NCI-H1105 treated with DMSO at 0.1 percent for 48 hours (cell line): ENCODE data around the gene LSAMP.
A peak's percentile ranks its signal among the peaks of the same experiment; 100 is the strongest.

Experiments used
- DNase-seq: peaks from one replicate; lab custom pipeline; 2025; lab: John Stamatoyannopoulos, UW

Gene LSAMP

DNA sequence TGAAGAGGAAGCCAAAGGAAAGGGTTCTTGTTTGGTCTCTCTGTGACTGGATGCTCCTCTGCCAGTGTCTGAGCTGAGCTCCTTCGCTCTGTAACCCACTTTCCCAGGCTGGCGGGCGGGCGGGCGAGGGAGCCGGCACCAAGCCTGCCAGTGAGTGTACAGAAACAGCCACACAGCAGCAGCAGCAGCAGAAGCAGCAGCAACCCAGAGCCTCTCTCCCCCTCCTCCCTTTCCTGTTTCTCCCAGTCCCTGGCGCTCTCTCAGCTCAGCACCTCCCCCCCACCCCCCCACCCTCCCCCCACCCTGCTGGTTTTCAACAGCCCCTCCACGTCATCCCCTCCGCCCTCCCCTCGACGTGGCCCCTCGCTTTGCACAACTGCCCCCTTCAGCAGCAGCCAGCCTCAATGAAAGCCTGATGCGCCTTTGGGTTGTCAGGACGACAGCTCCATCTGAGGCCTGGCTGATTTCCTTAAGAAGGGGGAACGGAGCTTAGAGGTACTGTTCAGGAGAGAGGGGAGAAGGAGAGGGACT lies at the start of gene LSAMP:
LSAMP (minus strand) TSS at position 177 of the 531 bp plus-strand sequence.
- peak; percentile 69 for DNase-seq

DNA sequence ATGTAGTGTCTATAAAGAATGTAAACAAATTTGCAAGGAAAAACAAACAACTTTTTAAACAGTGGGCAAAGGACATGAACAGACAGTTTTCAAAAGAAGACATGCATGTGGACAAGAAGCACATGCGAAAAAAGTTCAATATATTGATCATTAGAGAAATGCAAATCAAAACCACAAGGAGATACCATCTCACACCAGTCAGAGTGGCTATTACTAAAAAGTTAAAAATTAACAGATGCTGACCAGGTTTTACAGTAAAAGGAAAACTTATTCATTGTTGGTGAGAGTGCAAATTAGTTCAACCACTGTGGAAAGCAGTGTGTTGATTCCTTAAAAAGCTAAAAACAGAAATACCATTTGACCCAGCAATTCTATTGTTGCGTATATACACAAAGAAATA lies 47.1 kb upstream of the LSAMP start:
- no peak for DNase-seq

DNA sequence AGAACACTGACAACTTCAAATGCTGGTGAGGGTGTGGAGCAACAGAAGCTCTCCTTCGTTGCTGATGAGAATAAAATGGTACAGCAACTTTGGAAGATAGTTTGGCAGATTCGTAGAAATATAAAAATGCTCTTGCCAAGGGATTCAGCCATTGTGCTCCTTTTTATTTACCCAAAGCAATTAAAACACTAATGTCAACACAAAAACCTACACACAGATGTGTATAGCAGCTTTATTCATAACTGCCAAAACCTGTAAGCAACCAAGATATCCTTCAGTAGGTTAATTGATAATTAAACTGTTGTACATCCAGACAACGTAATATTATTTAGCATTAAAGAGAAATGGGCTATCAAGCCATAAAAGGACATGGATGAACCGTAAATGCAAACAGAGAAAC lies 37.8 kb upstream of the LSAMP start:
- peak; percentile 80 for DNase-seq

DNA sequence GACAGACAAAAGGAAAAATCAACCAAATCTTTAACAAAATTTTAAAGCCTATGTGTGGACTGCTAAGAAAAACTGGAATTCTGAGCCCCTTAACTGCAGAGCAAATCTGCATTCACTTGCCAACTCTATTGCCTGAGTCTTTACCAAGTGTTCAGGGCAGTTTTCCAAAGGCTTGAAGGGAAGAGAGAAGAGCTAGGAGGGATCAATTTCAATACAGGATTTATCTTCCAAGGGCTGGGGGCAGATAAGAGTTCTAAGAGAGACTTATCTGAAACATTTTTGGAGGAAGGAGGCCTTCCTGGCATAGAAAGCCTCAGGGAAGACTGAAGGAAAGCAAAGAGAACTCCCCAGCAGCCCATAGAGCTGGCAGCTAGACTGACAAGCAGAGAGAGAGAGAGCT lies 31.4 kb upstream of the LSAMP start:
- no peak for DNase-seq

DNA sequence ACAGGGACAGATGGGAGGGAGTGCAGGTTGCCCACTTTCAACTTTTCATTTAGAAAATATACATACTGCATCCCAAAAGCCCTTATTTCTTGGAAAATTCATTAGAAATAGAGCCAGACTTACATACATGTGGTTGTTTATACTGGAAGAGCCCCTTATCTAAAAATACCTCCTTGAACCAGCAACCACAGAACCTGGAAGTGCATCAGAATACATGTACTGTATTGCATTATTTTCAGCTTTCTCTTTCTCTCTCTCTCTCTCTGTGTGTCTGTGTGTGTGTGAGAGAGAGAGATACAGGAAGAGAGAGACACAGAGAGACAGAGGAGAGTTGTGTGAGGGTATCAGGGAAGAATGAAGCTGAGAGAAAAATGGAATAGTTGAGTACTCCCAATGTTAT lies 29.5 kb upstream of the LSAMP start:
- DNase-seq: peak; percentile 87

DNA sequence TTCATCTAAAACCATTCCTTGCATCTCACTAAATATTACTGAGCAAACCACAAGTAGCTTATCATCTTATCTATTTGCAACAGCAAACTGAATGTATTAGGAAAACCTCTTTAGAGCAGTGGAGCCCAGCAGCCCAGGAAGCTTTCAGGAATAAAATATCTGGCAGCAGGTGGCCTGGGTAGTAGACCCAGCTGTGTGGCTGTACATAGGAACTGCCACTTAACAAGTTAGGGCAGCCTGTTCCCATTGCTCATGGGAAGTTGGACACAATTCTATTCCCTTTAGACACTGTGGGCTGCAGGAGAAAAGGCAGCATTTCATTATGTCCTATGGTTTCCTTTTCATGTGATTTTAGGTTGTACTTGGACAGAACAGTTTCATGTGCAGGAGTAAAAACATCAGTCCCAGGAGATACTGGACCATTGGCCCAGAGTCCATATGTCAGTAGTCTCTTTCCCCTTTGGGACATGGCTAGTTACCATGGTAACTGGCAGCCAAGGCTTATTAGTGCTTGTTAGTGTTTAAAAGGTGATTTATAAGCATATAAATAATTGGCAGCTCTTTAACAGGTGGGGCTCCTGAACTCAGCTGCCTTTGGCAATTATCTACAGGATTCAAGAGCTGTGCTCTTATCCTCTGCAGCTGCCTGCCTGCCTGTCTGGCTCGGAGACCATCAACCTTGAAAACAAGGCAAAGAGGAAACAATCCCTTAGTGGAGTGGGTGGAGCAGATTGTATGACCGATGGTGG lies 28.9 kb upstream of the LSAMP start:
- peak; percentile 99 for DNase-seq

DNA sequence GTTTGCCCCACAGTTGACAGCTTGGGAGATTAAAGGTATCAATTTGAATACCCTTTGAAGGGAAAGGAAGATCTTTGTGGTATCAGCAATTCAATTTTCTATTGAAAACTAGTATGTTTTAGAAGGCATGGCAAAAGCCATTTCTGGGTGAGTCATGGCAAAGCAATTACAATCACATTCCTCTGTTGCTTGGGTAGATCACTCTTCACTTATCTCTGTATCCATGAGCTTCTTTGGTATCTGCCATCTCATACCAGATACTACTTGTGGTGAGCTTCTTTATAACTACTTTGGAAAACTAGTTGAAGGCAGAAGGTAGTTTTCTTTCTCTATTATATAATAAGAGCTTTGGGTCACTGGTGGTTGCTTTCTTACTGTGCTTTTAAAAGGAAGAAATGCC lies 28.3 kb upstream of the LSAMP start:
- peak; percentile 44 for DNase-seq

DNA sequence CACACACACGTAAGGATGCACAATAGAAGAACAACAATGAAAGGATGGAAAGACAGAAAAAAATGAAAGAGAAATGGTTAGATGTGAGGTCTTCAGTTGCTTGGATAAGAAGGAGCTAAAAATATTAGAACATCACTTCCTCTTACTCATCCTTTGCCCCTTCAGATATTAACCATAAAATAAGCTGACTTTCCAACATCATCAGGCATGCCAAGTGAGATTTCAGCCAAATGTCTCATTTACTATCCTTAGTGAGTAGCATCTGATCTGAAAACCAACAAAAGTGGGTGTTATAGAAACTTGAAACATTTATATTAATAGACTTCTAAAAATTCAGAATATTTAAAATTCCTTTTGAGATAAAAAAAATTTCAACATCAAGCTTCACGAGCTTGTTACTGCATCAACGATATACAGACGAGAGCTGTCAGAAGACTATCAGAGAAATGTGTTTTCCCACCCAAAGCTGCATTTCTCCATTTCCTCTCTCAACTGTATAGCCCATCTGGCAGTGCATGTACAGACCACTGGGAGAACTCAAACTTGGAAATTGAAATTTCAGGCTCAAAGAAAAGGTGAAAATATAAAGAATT lies 25.4 kb upstream of the LSAMP start:
- no peak for DNase-seq

DNA sequence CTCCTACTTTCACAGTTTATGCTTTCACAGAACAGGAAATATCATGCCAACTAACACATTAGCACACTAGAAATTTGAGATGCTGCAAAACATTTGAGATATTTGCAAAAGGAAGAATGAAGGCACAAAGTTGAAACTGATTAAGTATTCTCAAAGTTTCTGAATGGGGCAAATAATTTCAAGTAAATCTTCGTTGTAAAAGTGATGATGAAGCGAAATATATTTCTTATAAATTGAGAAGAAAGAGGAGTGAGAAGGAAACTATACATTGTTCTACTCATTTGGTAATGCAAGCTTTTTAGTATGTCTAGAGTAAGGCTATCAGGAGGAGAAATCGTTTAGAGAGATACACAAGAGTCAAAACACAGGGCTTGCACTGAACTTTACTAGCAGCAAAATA lies 24.3 kb upstream of the LSAMP start:
- DNase-seq: no peak

DNA sequence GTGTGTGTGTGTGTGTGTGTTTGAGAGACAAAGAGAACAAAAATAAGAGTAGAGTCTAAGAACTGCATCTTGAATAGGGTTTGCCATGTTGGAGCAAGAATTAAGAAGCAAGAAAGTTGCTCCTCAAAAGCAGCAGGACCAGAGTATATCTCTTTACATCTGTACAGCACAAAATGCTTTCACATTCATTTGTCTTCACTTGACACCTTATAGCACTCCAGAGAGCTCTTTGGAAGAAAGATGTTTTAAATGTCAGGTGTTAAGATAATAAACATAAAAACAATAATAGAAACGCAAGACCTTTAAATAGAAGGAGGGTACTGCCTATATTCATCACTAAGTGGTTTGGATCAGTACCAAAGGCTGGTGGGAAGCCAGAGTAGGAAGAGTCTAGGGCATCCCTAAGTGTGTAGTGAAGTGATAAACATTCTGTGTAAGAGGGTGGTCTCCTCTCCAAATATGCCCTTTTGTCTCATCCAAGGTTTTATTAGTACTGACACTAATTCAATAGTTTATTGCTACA lies 19.1 kb upstream of the LSAMP start:
- no peak for DNase-seq

DNA sequence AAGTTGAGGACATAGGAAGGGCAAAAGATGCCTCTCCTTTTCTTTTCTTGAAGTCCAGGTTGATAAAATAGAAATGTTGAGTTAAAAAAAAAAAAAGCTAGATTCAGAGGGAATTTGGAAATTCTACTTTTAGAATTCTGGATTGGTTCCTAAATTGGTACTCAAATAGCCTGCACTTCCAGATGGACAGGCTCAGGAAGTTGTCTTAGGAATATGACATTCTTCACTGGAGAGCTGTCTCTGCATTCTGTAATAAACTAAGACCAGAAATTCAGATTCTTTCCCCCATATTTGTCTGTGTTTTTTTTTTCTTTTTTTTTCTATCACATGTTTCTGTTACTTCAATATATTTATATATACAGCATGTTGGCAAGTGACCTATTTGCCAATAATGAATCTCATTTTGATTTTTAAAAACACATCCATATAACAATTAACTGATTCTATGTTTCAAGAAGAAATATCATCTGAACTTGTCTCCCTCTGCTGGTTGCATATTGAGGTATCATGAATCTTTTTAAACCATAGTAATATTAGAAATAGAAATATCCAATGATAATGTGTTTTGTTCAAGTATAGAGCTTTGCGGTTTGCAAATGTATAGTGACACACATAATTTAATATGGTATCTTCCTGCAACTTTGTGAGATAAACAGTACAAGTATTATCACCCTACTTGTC lies 8.5 kb upstream of the LSAMP start:
- peak; percentile 39 for DNase-seq

DNA sequence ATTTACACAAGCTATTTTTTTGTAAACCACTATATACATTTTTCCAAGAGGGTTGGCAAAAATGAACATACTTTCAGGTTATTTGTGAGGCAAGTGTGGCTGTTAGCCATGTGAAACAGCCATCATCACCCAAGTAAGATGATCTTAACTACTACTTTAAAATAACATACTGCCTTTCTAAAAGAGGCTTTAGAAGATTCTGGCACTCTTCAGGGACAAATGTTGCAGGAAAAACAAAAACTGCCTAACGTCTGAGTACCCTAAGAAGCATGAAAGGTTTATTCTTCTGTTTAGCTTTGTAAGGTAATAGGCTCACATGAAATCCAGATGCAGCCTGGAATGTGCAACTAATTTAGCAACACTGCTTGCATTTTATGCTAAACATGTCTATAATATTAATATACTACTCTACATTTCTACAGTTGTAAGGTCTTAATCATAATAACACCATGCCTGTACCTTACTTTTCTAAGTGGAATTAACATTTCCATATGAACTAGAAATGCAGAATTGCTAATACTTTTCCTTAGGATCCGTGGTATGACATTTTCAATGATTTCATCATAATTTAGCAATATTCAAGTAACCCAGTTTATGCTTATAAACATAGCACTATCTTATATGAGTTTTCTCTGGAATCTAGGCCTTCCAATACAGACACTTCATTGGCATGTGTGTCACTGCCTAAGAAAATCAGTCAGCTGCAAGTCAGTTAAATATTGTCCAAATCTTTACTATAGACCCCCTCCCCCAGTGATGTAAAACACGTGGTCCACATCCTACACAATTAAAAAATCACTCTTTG lies 4.5 kb upstream of the LSAMP start:
- no peak for DNase-seq

DNA sequence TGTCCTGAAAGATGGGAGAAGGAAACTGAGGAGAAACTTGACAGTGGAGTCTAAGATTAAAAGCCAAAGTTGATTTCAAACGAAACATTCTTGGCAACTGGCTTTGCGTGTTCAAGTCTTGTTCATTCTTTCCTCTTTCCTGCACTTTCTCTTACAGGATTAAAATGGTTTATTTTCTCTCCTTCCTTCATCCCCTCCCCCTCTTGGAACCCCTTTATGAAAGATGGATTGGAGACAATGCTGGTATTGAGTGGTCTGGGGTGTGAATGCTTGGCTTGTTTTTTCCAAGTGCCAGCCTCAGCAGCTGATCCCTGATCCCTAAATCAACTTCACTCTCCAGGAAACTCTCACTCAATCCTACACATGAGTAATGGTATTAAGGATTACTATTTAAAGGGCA lies 703 bp upstream of the LSAMP start:
- no peak for DNase-seq

DNA sequence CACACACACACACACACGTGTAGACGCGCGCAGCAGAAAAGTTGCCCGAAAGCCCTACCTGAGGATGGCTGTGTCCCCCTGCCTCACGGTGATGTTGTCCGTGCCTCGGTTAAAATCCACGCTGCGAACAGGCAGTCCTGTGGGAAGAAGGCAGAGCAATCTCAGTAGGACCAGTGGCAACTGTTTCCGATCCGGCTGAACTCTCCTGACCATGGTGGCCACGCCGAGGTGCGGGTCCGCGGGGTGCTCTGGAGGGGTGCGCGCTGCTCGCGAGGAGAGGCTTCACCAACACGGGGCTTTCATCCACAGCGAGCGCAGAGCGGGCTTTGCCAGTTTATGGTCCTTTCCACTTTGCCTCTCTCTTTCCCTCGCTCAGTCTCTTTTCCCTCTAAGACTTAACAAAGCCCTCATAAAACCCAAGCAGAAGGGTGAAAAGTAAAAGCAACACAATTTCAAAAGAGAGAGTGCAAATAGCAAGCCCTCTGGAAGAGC lies 422 bp downstream of the LSAMP start:
- peak; percentile 69 for DNase-seq

DNA sequence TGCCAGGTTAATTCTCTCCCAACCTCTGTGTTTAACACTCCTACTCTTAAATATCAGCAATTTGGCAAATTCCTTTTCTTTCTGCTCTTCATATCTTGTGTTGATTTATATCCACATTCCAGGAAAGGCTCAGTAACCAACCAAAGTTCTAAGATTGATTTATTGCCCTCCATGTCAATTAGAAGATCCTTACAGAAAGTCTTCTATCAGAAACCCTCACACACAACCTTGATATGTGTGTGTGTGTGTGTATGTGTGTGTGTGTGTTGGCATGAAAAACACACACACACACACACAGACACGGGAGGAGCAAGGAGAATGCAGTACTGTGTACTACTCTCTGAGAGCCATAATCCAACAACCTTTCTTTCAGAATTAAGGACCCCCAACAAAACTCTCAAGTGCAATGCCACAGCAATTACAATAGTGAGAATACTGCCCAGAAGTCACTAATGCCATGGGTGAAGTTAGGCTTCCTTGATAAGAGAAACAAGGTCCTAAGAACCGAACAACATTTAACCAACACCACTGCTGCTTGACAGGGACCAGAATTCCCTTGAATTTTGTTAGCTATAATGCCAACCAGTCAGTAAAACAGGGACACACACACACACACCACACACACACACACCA lies 1.1 kb downstream of the LSAMP start:
- DNase-seq: no peak

DNA sequence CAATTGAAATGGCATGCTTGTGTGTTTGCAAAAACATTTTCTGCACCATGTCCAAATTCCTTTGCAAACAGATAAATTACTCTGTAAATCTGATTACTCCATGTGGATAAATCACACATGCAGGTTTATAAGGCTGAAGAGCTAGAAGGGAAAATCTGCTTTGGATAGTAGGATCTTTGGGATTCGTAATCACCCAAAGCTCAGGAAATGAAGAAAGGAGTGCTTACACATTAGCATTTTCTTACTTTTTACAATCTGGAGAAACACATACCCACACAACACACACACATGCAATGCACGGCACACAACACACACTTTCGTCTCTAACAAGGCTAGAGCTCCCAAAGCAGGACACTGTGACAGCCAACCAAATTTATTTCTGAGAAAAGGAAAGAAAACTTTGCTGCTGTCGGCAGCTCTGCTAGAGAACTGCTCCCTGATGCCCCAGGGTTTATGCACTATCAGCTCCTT lies 2.1 kb downstream of the LSAMP start:
- DNase-seq: no peak

DNA sequence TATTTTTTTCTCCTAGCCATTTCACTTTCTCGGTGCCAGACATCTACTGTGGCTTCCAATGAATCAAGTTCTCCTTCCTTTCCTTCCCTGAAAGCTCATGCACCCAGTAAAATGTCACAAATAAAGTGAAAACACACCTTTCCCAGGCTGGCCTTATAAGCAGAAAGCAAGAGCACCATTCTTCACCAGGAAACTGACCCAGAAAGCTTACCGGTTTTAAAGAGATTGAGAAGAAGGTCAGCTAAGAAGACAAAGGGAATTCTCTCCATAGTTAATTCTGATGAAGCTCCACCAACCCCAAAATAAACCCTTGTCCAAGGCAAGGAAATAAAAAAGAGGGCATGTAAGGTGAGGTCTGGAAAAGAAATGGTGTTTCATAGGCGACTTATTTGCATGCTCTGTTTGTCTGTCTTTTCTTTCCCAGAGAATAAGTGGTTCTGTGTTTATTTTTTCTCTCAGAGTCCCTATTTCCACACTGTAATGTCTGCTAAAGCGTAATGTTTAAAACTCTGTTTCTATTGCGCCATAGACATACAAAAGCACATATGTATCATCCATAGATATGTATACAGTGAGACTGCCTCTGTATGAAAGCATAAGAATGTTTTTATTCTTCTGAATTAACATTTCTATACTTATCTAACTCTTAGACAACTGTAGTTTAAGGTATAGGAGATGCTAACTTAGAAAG lies 2.8 kb downstream of the LSAMP start:
- no peak for DNase-seq

DNA sequence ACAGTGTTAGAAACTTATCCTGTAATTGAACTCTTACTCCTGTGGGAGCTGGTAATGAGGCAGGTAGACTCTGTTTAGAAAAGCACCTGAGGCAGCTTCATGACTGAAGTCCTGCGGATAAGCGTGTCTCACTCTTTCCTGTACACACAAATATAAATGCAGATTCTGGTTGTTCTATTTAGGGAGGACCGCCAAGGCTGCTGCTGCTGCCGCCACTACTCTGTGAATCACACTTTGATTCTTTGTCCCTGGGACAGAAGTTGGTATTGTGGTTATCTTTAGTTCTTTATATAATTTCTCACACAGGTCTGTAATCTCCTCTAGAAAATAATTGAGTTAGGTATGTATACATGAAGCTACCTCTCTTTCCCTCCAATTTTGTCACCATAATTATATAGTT lies 3.6 kb downstream of the LSAMP start:
- DNase-seq: no peak

DNA sequence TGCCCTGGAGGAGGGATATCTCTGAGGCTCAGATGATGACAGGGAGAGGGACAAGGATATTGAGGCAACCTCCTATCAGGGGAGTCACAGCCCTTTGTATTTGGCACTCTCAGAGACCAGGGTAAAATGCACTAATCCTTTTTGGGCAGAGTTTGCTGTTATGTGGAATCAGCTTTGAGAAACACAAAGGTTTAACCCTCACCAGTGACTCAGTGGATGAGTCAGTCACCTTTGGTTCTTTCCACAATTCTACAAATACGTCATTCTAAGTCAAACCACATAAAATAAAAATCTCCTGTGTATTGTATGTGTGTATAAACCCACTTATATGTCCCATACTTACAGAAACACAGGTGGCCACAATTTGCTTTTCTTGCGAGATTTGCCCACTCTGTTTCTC lies 5.1 kb downstream of the LSAMP start:
- DNase-seq: no peak

DNA sequence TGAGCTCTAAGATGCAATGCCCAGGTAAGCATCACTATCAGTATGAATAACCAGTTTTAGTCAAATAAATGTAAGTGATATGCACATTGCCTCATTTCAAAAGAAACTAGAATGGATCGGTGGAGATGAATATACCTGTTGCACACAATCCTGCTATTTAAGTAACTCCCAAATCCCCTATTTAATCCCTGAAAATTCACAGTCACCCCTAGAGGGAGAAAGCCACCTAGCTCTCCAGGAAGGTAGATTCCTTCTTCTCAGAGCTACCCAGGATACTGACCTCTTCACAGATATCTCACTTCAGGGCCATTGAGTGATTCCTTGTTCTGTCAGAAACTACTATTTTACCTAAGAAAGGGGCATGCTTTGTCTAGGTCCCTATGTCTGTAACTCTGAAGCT lies 11.7 kb downstream of the LSAMP start:
- no peak for DNase-seq

DNA sequence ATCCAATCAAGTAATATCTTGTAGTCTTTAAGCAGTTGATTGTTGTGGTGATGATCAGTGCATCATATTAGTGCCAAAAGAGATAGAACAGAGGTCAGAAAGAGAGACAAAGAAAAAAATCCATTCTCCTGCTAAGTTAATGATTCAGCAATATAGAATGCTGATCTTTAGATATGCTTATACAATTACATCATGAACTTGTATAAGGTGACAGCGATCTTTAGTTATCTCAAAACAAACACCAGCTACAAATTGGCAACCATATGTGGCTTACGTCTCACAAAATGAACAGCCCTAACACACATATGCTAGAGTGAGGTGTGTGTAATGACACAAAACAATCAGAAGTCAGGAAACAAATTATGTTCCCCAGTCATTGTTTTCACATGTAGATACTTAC lies 12.5 kb downstream of the LSAMP start:
- DNase-seq: no peak
